ENCODE results near the gene ARFRP1. TPM values are rescaled to one million over a fixed set of nuclear protein-coding genes. Genes with fewer than 3 reads are reported as not detected.

Gene ARFRP1
- total RNA-seq, 2 experiments from 2014 or later: 53.3 to 82.1 TPM

DNA sequence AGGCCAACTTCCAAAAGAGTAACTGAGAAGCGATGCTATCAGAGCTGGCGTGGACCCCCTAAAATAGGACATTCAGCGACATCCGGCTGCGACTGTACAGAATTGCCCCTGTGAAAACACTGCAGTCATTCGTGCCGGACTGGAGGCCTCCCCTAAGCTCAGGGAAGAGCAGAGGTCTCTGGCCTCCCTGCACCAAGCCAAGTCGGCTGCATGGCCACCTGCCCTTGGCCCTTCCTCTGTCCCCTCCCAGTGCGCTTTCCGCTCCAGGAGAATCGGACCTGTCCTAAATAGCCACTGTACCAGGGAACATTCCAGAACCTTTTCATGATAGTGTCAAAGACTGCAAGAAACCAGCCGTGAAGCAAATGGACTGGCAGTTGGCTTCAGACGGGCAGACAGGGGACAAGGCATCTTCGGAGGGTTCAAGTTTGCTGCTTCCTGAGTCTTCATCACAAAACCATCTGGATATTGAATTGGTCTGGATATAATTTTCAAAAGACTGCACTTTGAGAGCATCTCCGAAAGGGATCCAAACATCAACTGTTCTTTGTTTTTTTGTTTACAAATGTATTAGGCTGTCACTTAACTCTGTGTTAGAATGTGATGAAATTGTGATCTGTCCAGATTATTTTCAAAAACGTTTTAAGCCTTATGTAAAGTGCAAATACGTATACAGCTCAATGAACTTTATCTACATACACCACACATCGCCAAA lies 48.3 kb upstream of the ARFRP1 start:
- Histone ChIP-seq H3K4me1 (ENCODE audit: insufficient read depth, low read length, poor library complexity, severe bottlenecking) (peaks cover 4% of the 10 kb centered on the region), H3K36me3 (ENCODE audit: insufficient read depth, low read length) (no peaks in the 10 kb centered on the region), H3K9me2 (ENCODE audit: insufficient read depth, low read length) (no peaks in the 10 kb centered on the region), H3K4me2 (ENCODE audit: low read length) (no peak overlapping the region), H4K20me1 (ENCODE audit: insufficient read depth, low read length) (no peaks in the 10 kb centered on the region), H3K9me3 (ENCODE audit: low read length) (no peaks in the 10 kb centered on the region), H3K27ac (ENCODE audit: low read depth, low read length, poor library complexity, severe bottlenecking) (no peak overlapping the region), H3K4me3 (ENCODE audit: low read depth, low read length, poor library complexity, severe bottlenecking) (no peak overlapping the region), H2AFZ (ENCODE audit: low read length) (no peak overlapping the region), H3K79me2 (ENCODE audit: insufficient read depth, low read depth, low read length) (no peaks in the 10 kb centered on the region)
- ChIA-PET CTCF (ENCODE audit: unreplicated experiment) (no interaction called here), POLR2A (interaction anchor here (1.6 kb wide), 1 partner anchor 14 kb away, joined by 3 read pairs; no protein-coding TSS in a partner anchor)
- DNase-seq (ENCODE audit: low spot score): no peak
- intact Hi-C loops (cut with micrococcal nuclease; ENCODE audit: unreplicated experiment): no loop called here
- TF ChIP-seq EZH2phosphoT487 (IDR thresholded peaks at IDR 0.05; ENCODE audit: borderline replicate concordance, low read depth, low read length): no peak
- TF ChIP-seq, protein P1, sequence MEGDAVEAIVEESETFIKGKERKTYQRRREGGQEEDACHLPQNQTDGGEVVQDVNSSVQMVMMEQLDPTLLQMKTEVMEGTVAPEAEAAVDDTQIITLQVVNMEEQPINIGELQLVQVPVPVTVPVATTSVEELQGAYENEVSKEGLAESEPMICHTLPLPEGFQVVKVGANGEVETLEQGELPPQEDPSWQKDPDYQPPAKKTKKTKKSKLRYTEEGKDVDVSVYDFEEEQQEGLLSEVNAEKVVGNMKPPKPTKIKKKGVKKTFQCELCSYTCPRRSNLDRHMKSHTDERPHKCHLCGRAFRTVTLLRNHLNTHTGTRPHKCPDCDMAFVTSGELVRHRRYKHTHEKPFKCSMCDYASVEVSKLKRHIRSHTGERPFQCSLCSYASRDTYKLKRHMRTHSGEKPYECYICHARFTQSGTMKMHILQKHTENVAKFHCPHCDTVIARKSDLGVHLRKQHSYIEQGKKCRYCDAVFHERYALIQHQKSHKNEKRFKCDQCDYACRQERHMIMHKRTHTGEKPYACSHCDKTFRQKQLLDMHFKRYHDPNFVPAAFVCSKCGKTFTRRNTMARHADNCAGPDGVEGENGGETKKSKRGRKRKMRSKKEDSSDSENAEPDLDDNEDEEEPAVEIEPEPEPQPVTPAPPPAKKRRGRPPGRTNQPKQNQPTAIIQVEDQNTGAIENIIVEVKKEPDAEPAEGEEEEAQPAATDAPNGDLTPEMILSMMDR (conservative IDR thresholded peaks at IDR 0.05; ENCODE audit: low read length): no peak
- BruUV-seq (replicated peaks): no TSS peak

DNA sequence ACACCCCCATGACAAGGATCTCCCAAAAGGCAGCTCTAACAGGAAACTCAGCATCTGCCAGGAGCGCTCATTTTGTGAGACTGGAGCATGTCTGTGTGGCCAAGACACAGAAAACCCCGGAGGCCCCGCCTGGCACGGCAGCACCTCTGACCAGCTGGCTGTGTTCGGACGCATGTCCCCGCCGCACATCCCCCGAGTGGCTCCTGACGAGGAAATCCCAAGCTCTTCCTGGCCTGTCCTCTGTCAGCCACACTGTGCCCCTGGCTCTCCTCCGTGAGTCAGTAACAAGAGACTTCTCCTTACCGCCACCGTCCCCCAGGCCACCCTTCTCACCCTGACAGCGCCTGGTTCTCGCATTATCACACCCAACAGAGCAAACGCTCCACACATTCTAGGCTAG lies 46.2 kb upstream of the ARFRP1 start:
- no TSS peak for BruUV-seq (replicated peaks)
- POLR2A ChIA-PET: no interaction called here
- CTCF ChIA-PET (ENCODE audit: unreplicated experiment): no interaction called here

DNA sequence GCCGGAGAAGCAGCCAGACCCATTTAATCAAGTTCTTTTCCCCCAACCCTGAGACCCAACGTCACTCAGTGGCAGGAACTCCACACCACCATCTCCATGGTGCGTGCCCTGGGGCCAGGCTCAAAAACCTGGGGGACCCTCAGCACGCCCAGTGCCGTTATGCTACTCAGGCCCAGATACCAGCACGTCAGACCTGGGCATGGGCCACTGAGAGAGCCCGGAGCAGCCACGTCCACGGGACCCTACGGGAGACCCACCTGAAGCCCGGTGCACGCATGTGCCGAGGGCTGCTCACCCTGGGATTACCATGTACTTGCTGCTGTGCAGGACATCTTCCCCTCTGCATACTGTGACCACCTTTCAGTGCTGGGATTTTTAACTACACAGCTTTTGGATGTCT lies 45.6 kb upstream of the ARFRP1 start:
- no peaks in the 10 kb centered on the region for H3K9me2 ChIP-seq (ENCODE audit: insufficient read depth, low read length)
- TF ChIP-seq, protein P1 (conservative IDR thresholded peaks at IDR 0.05; ENCODE audit: low read length): no peak
- TF ChIP-seq EZH2phosphoT487 (IDR thresholded peaks at IDR 0.05; ENCODE audit: borderline replicate concordance, low read depth, low read length): no peak
- no peak for DNase-seq (ENCODE audit: low spot score)
- intact Hi-C loops (cut with micrococcal nuclease; ENCODE audit: unreplicated experiment): no loop called here
- no peak overlapping the region for H3K27ac ChIP-seq (ENCODE audit: low read depth, low read length, poor library complexity, severe bottlenecking)
- CTCF ChIA-PET (ENCODE audit: unreplicated experiment): no interaction called here
- BruUV-seq (replicated peaks): no TSS peak
- no peaks in the 10 kb centered on the region for H3K36me3 ChIP-seq (ENCODE audit: insufficient read depth, low read length)
- no peak overlapping the region for H3K4me3 ChIP-seq (ENCODE audit: low read depth, low read length, poor library complexity, severe bottlenecking)
- POLR2A ChIA-PET: no interaction called here
- peaks cover 10% of the 10 kb centered on the region for H3K4me1 ChIP-seq (ENCODE audit: insufficient read depth, low read length, poor library complexity, severe bottlenecking)
- no peaks in the 10 kb centered on the region for H3K79me2 ChIP-seq (ENCODE audit: insufficient read depth, low read depth, low read length)
- no peak overlapping the region for H3K4me2 ChIP-seq (ENCODE audit: low read length)
- H4K20me1 ChIP-seq (ENCODE audit: insufficient read depth, low read length): no peaks in the 10 kb centered on the region
- H2AFZ ChIP-seq (ENCODE audit: low read length): no peak overlapping the region
- H3K9me3 ChIP-seq (ENCODE audit: low read length): no peaks in the 10 kb centered on the region

More for the DNA sequence above, 46.2 kb upstream of the ARFRP1 start:
- Histone ChIP-seq H3K9me3 (ENCODE audit: low read length) (no peaks in the 10 kb centered on the region), H3K27ac (ENCODE audit: low read depth, low read length, poor library complexity, severe bottlenecking) (no peak overlapping the region), H4K20me1 (ENCODE audit: insufficient read depth, low read length) (no peaks in the 10 kb centered on the region), H3K4me1 (ENCODE audit: insufficient read depth, low read length, poor library complexity, severe bottlenecking) (peaks cover 10% of the 10 kb centered on the region), H3K4me3 (ENCODE audit: low read depth, low read length, poor library complexity, severe bottlenecking) (no peak overlapping the region), H3K79me2 (ENCODE audit: insufficient read depth, low read depth, low read length) (no peaks in the 10 kb centered on the region), H3K36me3 (ENCODE audit: insufficient read depth, low read length) (no peaks in the 10 kb centered on the region), H2AFZ (ENCODE audit: low read length) (no peak overlapping the region), H3K9me2 (ENCODE audit: insufficient read depth, low read length) (no peaks in the 10 kb centered on the region), H3K4me2 (ENCODE audit: low read length) (no peak overlapping the region)
- TF ChIP-seq, protein P1 (conservative IDR thresholded peaks at IDR 0.05; ENCODE audit: low read length): no peak
- no peak for TF ChIP-seq EZH2phosphoT487 (IDR thresholded peaks at IDR 0.05; ENCODE audit: borderline replicate concordance, low read depth, low read length)
- DNase-seq (ENCODE audit: low spot score): no peak
- intact Hi-C loops (cut with micrococcal nuclease; ENCODE audit: unreplicated experiment): no loop called here
